GM12801 (cell line): Measurements from ENCODE around the gene TEX9.

Experiments used
- TF ChIP-seq, protein P1 (sequence below): IDR thresholded peaks from one replicate; pipeline ENCODE4 v1.5.1; 2011; ENCODE audit warnings: control low read depth; ENCODE audit not compliant: insufficient read length; ENCODE audit errors: extremely low read depth

Gene TEX9

GRCh38 chr15:56473017-56473416 is 107.8 kb downstream of the TEX9 start:
- TF ChIP-seq, protein P1, sequence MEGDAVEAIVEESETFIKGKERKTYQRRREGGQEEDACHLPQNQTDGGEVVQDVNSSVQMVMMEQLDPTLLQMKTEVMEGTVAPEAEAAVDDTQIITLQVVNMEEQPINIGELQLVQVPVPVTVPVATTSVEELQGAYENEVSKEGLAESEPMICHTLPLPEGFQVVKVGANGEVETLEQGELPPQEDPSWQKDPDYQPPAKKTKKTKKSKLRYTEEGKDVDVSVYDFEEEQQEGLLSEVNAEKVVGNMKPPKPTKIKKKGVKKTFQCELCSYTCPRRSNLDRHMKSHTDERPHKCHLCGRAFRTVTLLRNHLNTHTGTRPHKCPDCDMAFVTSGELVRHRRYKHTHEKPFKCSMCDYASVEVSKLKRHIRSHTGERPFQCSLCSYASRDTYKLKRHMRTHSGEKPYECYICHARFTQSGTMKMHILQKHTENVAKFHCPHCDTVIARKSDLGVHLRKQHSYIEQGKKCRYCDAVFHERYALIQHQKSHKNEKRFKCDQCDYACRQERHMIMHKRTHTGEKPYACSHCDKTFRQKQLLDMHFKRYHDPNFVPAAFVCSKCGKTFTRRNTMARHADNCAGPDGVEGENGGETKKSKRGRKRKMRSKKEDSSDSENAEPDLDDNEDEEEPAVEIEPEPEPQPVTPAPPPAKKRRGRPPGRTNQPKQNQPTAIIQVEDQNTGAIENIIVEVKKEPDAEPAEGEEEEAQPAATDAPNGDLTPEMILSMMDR = no peak

DNA sequence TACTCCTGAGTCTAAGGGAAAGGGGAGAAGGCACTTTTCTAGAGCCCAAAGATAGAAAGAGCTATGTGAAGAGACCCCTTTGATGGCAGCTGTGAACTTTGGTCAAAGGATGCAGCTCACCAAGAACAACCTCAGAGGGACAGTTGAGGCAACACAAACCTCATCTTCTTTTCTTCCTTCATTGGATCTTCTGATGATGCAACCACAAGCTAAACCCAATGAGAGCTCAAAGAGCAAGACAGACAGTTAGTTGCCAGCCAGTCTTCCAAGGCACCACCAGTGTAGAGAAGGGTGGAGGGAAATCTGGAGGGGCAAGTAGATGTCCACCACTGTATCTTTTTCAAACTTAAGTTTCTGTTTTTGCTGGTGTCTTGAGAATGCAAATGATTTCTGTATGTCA is 110.1 kb downstream of the TEX9 start:
- TF ChIP-seq, protein P1 = no peak
